NOMO-1 treated with dmso at 0.1 percent for 144 hours (cell line): ENCODE measurements around the gene SOX3.

Source experiments
- DNase-seq: peaks from one replicate; lab custom pipeline; 2025; ENCODE audit not compliant: unreplicated experiment; lab: John Stamatoyannopoulos, UW

Gene SOX3

GRCh38 chrX:140504371-140505324, at the start of gene SOX3:
SOX3 (minus strand) TSS chrX:140505069; CDS start chrX:140505060, 9 bp downstream.
- no peak for DNase-seq

- no peak for DNase-seq
These were observed 44.1 kb upstream of the SOX3 start for GRCh38 chrX:140548985-140549384.

GRCh38 chrX:140526171-140526570, 21.3 kb upstream of the SOX3 start:
- DNase-seq = no peak

GRCh38 chrX:140525448-140525847, 20.6 kb upstream of the SOX3 start:
- DNase-seq = no peak

- DNase-seq = no peak
These were observed 19.7 kb upstream of the SOX3 start for GRCh38 chrX:140524556-140524955.

DNA sequence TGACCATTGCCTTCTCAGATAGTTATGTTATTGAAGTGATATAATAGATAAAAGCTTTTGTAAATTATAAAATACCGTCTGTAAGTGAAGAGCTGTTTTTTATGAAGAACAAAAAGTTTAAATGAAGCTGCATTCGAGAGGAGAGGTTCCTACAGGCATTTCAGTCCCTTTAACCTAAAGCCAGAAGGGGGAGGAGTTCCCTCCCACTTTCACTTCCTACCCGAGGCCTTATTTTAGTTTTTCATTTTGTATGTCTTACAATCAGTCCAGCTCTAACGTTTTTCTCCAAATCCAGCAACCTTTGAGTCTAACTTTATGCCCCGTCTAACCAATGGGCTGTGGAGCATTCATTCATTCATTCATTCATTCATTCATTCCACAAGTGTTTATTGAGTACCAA, 16.5 kb upstream of the SOX3 start:
- DNase-seq = no peak

DNA sequence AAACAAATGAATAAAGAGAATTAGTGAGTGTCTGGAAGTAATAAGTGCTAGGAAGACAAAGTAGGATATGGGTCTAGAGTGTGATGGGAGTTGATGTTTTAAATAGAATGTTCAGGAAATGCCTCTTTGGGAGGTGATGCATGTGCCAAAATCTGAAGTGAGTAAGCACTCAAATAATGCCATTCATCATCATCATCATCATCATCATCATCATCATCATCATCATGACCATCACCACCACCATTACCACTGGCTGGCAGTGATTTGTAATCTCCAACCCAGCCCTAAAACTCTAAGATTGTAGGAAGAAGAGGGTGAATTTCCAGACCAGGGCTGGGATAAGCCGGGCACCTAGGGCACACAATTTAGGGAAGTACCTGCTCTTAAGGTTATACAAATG, 9.7 kb upstream of the SOX3 start:
- DNase-seq = no peak

DNA sequence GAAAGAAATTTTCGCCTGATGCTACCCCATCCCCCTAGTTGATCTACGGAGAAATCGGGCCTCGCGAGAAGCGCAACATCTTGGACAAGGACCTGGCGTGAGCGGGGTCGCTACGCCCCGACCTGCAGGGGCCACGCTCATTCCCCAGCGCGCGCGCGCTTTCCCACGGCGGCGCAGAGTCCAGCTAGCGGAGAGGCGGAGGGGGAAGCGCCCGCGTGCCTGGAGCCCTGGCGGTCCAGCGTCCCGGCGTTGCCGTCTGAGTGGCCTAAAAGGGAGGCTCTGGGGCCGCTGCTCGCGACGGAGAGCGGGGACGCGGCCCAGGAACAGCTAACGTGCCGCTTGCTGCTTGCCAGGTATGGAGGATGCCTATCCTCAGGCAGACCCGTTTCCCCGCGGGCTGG, 6.0 kb upstream of the SOX3 start:
- DNase-seq = no peak

DNA sequence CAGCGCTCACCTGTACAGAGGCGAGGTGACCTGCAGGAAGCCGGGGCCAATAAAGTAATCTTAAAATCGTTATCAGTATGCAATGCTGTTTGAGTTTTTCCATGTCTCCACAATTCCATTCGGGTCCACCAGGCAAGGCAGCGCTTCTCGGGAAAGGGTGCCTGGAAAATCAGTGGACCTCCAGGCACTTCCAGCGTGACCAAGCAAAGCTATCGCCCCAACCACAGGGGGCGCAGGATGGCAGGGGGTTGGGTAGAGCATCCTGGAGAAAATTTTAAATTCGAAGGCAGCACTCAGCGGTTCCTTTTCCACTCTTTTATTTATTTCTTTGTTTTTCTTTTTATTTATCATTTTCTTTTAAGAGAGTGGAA, 5.4 kb upstream of the SOX3 start:
- DNase-seq = no peak

DNA sequence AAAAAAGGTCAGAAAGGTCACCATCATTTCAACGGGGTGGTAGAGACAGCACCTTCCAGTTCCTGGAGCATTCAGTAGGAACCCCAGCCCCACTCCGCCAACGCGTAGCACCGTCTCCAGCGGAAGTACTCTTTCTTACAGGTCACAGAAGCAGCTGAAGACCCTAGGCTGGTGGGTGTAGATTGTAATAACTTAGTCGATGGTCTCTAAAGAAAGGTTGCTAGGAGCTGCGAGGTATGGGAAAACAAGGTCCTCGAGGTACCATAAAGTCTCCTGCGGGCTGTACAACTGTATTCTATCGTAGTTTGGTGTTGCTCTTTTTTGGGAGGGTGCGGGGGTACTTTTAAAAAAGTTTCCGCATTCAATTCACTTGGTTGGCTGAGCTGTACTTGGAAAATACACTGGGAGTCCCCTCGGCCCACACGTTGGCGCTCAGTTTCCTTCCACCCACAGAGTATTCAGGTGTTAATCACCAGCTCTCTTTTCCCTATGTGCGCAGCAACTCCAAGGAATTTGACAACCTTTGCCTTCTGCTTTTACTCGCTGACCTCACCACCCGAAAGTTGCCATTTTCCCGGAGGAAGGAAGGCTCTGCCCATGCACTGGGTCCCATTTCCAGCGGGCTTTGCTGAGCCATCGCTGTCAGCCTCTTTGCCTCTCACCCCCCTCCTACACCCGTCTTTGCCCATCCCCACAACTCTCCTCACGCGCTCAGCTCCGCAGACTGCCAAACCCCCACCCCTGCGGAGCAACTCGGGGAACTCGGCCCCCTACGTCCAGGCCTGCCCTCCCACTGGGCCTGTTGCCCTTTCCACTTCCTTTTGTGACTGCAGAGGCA, 4.8 kb upstream of the SOX3 start:
- DNase-seq = no peak

- DNase-seq = no peak
These were observed 4.1 kb upstream of the SOX3 start for GRCh38 chrX:140508958-140509357.

GRCh38 chrX:140507982-140508305, 3.1 kb upstream of the SOX3 start:
- DNase-seq = no peak

- DNase-seq = no peak
These were observed 2.5 kb upstream of the SOX3 start for GRCh38 chrX:140507223-140507981.

DNA sequence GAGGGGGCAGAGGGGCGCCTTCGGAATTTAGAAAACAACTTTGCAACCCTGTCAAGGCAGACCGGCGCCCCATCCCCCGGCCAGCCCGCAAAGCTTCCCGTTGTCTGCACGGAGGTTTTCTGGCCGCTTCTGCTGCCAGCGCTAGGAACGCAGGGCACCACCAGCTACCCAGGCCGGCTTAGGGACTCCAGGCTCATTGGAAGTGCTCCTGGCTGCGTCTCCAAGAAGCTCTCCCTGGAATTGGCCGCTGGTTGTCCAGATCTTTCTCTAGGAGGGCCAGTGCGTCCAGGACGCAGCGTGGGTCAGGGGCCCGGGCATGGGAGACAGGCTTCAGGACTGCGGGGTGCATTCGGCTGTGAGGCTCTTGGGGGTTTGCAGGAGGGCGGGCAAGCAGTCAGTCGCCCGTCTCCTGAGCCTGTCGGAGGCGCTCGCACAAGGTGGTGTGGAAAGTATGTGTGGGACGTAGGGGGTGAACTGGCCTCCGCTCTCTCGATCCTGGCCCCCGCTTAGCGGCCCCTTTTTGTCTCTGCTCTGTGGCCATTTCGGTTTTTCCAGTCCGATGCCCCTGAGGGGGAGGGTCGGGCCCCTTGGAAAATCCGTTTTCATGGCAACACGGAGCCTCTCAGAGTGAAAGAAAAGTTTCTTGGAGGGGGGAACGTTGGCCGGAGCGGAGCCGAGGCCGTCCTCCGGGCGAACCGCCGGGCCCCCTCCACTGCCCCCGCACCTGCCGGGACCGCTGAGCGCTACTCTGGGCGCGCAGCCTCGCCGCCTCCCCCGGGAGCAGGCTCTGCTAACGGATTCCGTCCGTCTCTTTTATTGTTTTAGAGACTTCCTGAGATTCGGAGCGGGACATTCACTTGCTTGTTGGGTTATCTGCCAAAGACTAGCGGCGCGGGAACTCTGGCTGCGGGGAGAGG, 810 bp upstream of the SOX3 start:
- DNase-seq = no peak

- DNase-seq = no peak
These were observed 1.0 kb downstream of the SOX3 start for GRCh38 chrX:140503714-140504351.

DNA sequence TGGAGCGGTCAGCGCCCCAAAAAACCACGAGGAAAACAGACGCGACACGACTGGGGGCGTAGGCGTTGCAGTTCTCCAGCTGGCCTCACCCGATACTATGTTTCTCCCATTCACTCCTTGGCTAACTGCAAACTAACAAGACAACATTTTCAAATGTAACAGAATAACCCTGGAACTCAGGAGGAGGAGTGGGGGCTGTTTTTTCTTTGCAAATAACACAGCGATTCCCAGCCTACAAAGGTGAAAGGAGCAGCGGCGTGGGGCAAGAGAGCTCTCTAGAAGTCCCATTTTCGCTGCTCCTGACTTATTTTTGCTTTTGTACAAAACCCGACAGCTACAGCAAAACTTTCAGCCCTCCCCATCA, 1.6 kb downstream of the SOX3 start:
- no peak for DNase-seq

- no peak for DNase-seq
These were observed 2.2 kb downstream of the SOX3 start for GRCh38 chrX:140502491-140503237.

- DNase-seq = no peak
These were observed 2.9 kb downstream of the SOX3 start for GRCh38 chrX:140501940-140502468.

DNA sequence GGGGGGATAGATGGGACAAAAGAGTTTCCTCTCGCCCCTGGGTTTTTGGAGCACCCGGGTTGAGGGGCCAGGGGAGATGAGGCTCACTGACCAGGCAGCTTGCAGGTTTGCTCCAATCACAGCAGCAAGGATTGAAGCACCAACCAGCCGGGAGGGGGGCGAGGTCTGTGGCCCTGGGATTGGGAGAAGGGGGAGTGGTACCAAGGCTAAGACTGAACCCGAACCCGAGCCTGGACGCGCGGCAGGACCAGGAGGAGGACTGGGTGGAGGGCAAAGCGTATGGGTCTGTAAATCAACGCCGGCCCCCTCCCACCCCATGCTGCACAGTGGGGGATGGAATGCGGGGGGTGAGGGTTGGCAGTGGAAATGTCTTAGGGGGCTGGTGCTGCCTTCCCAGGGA, 3.5 kb downstream of the SOX3 start:
- DNase-seq = no peak
